DOHH2 (cell line): ENCODE results near the gene ZRANB1.

Experiments
- H3F3A ChIP-seq: fragments of 200-600 bp; sonication (generic), shearing (Covaris generic); 2 replicates; pipeline ENCODE4 v1.6.0; 2016; ENCODE audit warnings: antibody characterized with exemption, mild to moderate bottlenecking; ENCODE audit not compliant: control insufficient read depth, insufficient read depth
- H3K27ac ChIP-seq: fragments of 200-600 bp; sonication (generic); 2 replicates; pipeline ENCODE4 v1.5.1; 2014; ENCODE audit warnings: low read depth, mild to moderate bottlenecking, low read length, moderate library complexity
- H3K27me3 ChIP-seq: fragments of 200-600 bp; sonication (generic); 2 replicates; pipeline ENCODE4 v1.6.1; 2014; ENCODE audit warnings: mild to moderate bottlenecking, low read length, mixed read lengths; ENCODE audit not compliant: control insufficient read depth
- H3K36me3 ChIP-seq: fragments of 200-600 bp; sonication (generic); 2 replicates; pipeline ENCODE4 v1.6.1; 2014; ENCODE audit warnings: mild to moderate bottlenecking, low read length, moderate library complexity, mixed read lengths; ENCODE audit not compliant: control insufficient read depth
- H3K4me1 ChIP-seq: fragments of 200-600 bp; sonication (generic); 2 replicates; pipeline ENCODE4 v1.6.1; 2014; ENCODE audit warnings: mild to moderate bottlenecking, low read length, mixed read lengths; ENCODE audit not compliant: control insufficient read depth
- H3K4me2 ChIP-seq: fragments of 200-600 bp; sonication (generic); 2 replicates; pipeline ENCODE4 v1.6.0; 2014; ENCODE audit warnings: mild to moderate bottlenecking, low read length, moderate library complexity
- H3K4me3 ChIP-seq: fragments of 200-600 bp; sonication (generic); 2 replicates; pipeline ENCODE4 v1.5.1; 2014; ENCODE audit warnings: mild to moderate bottlenecking, low read length, mixed read lengths
- H3K79me2 ChIP-seq: fragments of 200-600 bp; sonication (generic); 2 replicates; pipeline ENCODE4 v1.6.1; 2014; ENCODE audit warnings: mild to moderate bottlenecking, low read length, mixed read lengths; ENCODE audit not compliant: control insufficient read depth
- H3K9me2 ChIP-seq: fragments of 200-600 bp; sonication (generic); replicated peaks from 2 replicates; pipeline ENCODE4 v1.6.1; 2014; ENCODE audit warnings: mild to moderate bottlenecking, low read length, mixed read lengths; ENCODE audit not compliant: control insufficient read depth
- H3K9me3 ChIP-seq: fragments of 200-600 bp; sonication (generic); 2 replicates; pipeline ENCODE4 v1.6.1; 2014; ENCODE audit warnings: antibody characterized with exemption, low read length, mixed read lengths; ENCODE audit not compliant: control insufficient read depth, insufficient read depth
- H4K20me1 ChIP-seq: fragments of 200-600 bp; sonication (generic); 2 replicates; pipeline ENCODE4 v1.6.0; 2014; ENCODE audit warnings: low read depth, mild to moderate bottlenecking, antibody characterized with exemption, low read length, moderate library complexity; ENCODE audit not compliant: control insufficient read depth, insufficient read depth
- EZH2phosphoT487 ChIP-seq: fragments of 200-600 bp; sonication (generic); IDR thresholded peaks from 2 replicates; pipeline ENCODE4 v1.6.1; 2017; ENCODE audit warnings: borderline replicate concordance, mild to moderate bottlenecking, antibody characterized with exemption, low read length, moderate library complexity, mixed read lengths
- TF ChIP-seq, protein P1 (sequence below): fragments of 200-600 bp; sonication (generic); IDR thresholded peaks from one replicate; pipeline ENCODE4 v1.5.1; 2014; ENCODE audit warnings: antibody characterized with exemption, mild to moderate bottlenecking, low read depth, low read length; ENCODE audit not compliant: poor library complexity, severe bottlenecking

The ZRANB1 gene

DNA sequence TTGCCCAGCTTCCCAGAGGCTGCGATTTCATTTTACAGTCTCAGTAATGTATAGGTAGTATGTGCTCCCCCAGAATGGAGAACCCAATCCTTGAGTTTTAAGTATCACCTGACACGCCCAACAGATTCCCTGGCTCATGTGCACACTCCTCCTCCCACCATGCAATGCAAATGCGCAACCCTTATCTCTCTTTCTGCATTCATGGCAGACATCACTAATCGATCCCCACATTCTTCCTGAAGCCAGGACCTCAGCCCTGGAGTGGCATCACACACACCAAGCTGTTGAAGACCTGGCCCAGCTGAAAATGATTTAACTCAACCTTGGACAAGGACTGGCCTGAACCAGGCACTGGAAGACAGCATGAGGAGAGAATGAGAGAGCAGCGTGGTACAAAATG, 68.4 kb downstream of the ZRANB1 start:
- H3K79me2 ChIP-seq, result no peaks in the 10 kb centered on the region
- no peak overlapping the region for H3K27ac ChIP-seq
- no peaks in the 10 kb centered on the region for H3K9me2 ChIP-seq
- H3K9me3 ChIP-seq, result no peaks in the 10 kb centered on the region
- no peaks in the 10 kb centered on the region for H3K36me3 ChIP-seq
- TF ChIP-seq, protein P1, sequence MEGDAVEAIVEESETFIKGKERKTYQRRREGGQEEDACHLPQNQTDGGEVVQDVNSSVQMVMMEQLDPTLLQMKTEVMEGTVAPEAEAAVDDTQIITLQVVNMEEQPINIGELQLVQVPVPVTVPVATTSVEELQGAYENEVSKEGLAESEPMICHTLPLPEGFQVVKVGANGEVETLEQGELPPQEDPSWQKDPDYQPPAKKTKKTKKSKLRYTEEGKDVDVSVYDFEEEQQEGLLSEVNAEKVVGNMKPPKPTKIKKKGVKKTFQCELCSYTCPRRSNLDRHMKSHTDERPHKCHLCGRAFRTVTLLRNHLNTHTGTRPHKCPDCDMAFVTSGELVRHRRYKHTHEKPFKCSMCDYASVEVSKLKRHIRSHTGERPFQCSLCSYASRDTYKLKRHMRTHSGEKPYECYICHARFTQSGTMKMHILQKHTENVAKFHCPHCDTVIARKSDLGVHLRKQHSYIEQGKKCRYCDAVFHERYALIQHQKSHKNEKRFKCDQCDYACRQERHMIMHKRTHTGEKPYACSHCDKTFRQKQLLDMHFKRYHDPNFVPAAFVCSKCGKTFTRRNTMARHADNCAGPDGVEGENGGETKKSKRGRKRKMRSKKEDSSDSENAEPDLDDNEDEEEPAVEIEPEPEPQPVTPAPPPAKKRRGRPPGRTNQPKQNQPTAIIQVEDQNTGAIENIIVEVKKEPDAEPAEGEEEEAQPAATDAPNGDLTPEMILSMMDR, result no peak
- TF ChIP-seq EZH2phosphoT487, result no peak
- H4K20me1 ChIP-seq, result no peaks in the 10 kb centered on the region
- H3K4me1 ChIP-seq, result no peaks in the 10 kb centered on the region
- H3K27me3 ChIP-seq, result no peaks in the 10 kb centered on the region
- no peaks in the 10 kb centered on the region for H3F3A ChIP-seq
- no peak overlapping the region for H3K4me3 ChIP-seq
- no peak overlapping the region for H3K4me2 ChIP-seq

GRCh38 chr10:125011171-125011925, 69.4 kb downstream of the ZRANB1 start:
- Histone ChIP-seq H4K20me1 (no peaks in the 10 kb centered on the region), H3K4me2 (no peak overlapping the region), H3K4me3 (no peak overlapping the region), H3K27me3 (no peaks in the 10 kb centered on the region), H3K27ac (no peak overlapping the region), H3K79me2 (no peaks in the 10 kb centered on the region), H3K4me1 (no peaks in the 10 kb centered on the region), H3F3A (no peaks in the 10 kb centered on the region), H3K9me2 (no peaks in the 10 kb centered on the region), H3K36me3 (no peaks in the 10 kb centered on the region), H3K9me3 (no peaks in the 10 kb centered on the region)
- TF ChIP-seq EZH2phosphoT487, result no peak
- TF ChIP-seq, protein P1, result no peak

DNA sequence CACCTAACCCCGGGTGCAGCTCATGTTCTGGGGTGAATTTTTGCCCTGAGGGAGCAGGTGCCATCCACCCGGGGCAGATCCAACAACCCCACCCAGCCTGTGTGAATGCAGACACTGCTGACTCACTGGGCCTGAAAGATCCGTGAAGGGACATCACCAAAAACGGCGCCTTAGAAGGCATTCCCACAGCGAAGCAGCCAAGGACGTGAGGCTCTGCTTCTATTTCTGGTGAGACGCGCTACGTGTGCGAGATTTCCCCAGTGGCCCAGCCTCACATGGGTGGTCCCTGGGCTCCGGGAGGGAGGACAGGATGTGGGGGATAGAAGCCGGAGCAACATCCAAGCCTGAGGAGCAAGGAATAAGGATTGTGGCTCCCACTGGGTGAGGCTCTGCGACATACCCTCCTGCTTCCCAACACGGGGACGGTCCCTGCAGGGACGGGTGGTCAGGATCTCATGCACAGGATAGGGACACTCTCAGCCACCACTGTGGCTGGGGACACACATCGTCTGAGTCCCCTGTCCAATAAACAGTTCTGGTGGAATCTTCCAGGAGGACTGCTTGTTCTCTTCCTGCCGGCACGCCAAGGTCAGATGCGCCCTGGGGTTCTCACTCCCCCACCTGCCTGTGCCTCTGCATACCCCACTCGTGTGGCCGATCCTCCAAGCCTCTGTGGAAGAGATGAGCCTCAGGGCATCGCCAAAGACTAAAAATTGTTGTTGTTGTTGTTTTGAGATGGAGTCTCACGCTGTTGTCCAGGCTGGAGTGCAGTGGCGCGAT, 70.2 kb downstream of the ZRANB1 start:
- Histone ChIP-seq H3K9me3 (no peaks in the 10 kb centered on the region), H3F3A (no peaks in the 10 kb centered on the region), H4K20me1 (no peaks in the 10 kb centered on the region), H3K9me2 (no peaks in the 10 kb centered on the region), H3K36me3 (no peaks in the 10 kb centered on the region), H3K79me2 (no peaks in the 10 kb centered on the region), H3K4me1 (no peaks in the 10 kb centered on the region), H3K27ac (no peak overlapping the region), H3K4me2 (no peak overlapping the region), H3K27me3 (no peaks in the 10 kb centered on the region), H3K4me3 (no peak overlapping the region)
- TF ChIP-seq, protein P1, result no peak
- TF ChIP-seq EZH2phosphoT487, result no peak
